B cell (primary cell): ENCODE data around the gene WBP2. TPM values are rescaled to one million over a fixed set of nuclear protein-coding genes. Genes with fewer than 3 reads are reported as not detected.

ENCODE experiments used
- ATAC-seq: fragments of 200-7000 bp; cut with Tn5 transposase; one replicate; pipeline ENCODE4 v1.10.0; 2021; ENCODE audit warnings: low read depth, mild to moderate bottlenecking, moderate number of reproducible peaks, moderate library complexity
- CTCF ChIA-PET: fragments of 350-600 bp; sonication (Branson Sonifier 250); formaldehyde crosslinking; loops from one replicate; lab custom pipeline; 2021; ENCODE audit warnings: antibody characterized with exemption, inconsistent platforms; lab: Charles Lee
- POLR2A ChIA-PET: fragments of 350-600 bp; sonication (Branson Sonifier 250); formaldehyde crosslinking; loops from one replicate; lab custom pipeline; 2021; ENCODE audit warnings: antibody characterized with exemption; lab: Charles Lee
- DNase-seq: peaks from one replicate; pipeline ENCODE4 v3.0.0; 2013
- H2AFZ ChIP-seq: 2 replicates; pipeline ENCODE4 v1.6.1; 2012; ENCODE audit warnings: mild to moderate bottlenecking, low read depth, low read length; ENCODE audit not compliant: insufficient read depth, poor library complexity, severe bottlenecking
- H3K27ac ChIP-seq, 2 donors: 1 replicate in 1 of 2; 2 replicates in 1 of 2; pipeline ENCODE4 v1.5.1; 2012 to 2013; ENCODE audit warnings: low read length in 2 of 2, mild to moderate bottlenecking in 2 of 2, moderate library complexity in 1 of 2
- H3K27me3 ChIP-seq, 4 experiments: fragments of 200-600 bp in 1 of 4; sonication (generic) in 1 of 4; replicated peaks in 1 of 4; 1 replicate in 2 of 4; 2 replicates in 2 of 4; pipeline versions ENCODE4 v1.6.1 to v1.7.0; 2013 to 2016; ENCODE audit warnings: low read length in 3 of 4, mild to moderate bottlenecking in 2 of 4, mixed read lengths in 1 of 4, moderate library complexity in 1 of 4; ENCODE audit not compliant: insufficient read depth in 4 of 4, control insufficient read depth in 3 of 4; ENCODE audit errors: control extremely low read depth in 1 of 4
- H3K36me3 ChIP-seq, 2 experiments: replicated peaks in 1 of 2; 1 replicate in 1 of 2; 2 replicates in 1 of 2; pipeline versions ENCODE4 v1.6.1 to v1.7.1; 2013; ENCODE audit warnings: low read length in 1 of 2; ENCODE audit not compliant: insufficient read depth in 2 of 2, control insufficient read depth in 1 of 2; ENCODE audit errors: control extremely low read depth in 1 of 2, extremely low read depth in 1 of 2
- H3K4me1 ChIP-seq, 2 donors: fragments of 200-600 bp in 1 of 2; sonication (generic) in 1 of 2; 1 replicate in 1 of 2; 2 replicates in 1 of 2; pipeline versions ENCODE4 v1.5.1 to v1.6.1; 2013 to 2017; ENCODE audit warnings: low read length in 2 of 2; ENCODE audit not compliant: control insufficient read depth in 2 of 2, insufficient read depth in 2 of 2
- H3K4me2 ChIP-seq: replicated peaks from 2 replicates; pipeline ENCODE3; 2012; ENCODE audit warnings: mild to moderate bottlenecking, low read depth, low read length; ENCODE audit not compliant: poor library complexity, severe bottlenecking
- H3K4me3 ChIP-seq, 5 experiments: fragments of 200-600 bp in 1 of 5; sonication (generic) in 1 of 5; 1 replicate in 3 of 5; 2 replicates in 2 of 5; pipeline versions ENCODE4 v1.5.1 to v1.7.0; 2011 to 2016; ENCODE audit warnings: low read length in 4 of 5, mild to moderate bottlenecking in 4 of 5, low read depth in 2 of 5, control low read depth in 1 of 5, moderate library complexity in 1 of 5; ENCODE audit not compliant: insufficient read depth in 1 of 5; ENCODE audit errors: control extremely low read depth in 1 of 5, extremely low read depth in 1 of 5
- H3K79me2 ChIP-seq: fragments of 200-600 bp; sonication (generic); one replicate; pipeline ENCODE4 v1.6.0; 2016; ENCODE audit warnings: low read length; ENCODE audit not compliant: control insufficient read depth, insufficient read depth
- H3K9ac ChIP-seq: fragments of 200-600 bp; sonication (generic); 2 replicates; pipeline ENCODE4 v1.6.1; 2017; ENCODE audit warnings: mild to moderate bottlenecking, low read length, moderate library complexity
- H3K9me3 ChIP-seq, 3 donors: one replicate each; pipeline versions ENCODE4 v1.6.1 to v1.7.1; 2013; ENCODE audit warnings: low read length in 2 of 3; ENCODE audit not compliant: control insufficient read depth in 2 of 3, insufficient read depth in 1 of 3; ENCODE audit errors: control extremely low read depth in 1 of 3
- H4K20me1 ChIP-seq: 2 replicates; pipeline ENCODE4 v1.6.0; 2012; ENCODE audit warnings: mild to moderate bottlenecking, low read length; ENCODE audit not compliant: insufficient read depth, control insufficient read depth, poor library complexity, severe bottlenecking
- H3K27ac Mint-ChIP-seq: one replicate; pipeline ENCODE4 v1.8.0; 2021; ENCODE audit warnings: mixed read lengths
- H3K27me3 Mint-ChIP-seq: one replicate; pipeline ENCODE4 v1.8.0; 2021; ENCODE audit warnings: mixed read lengths
- H3K4me1 Mint-ChIP-seq: one replicate; pipeline ENCODE4 v1.8.0; 2021; ENCODE audit warnings: mixed read lengths
- H3K4me3 Mint-ChIP-seq: one replicate; pipeline ENCODE4 v1.8.0; 2021; ENCODE audit warnings: mixed read lengths
- H3K9me3 Mint-ChIP-seq: one replicate; pipeline ENCODE4 v1.8.0; 2022; ENCODE audit warnings: mixed read lengths; ENCODE audit not compliant: insufficient read depth
- EZH2 ChIP-seq: IDR thresholded peaks from 2 replicates; pipeline ENCODE4 v1.6.1; 2012; ENCODE audit warnings: borderline replicate concordance, low read depth, mild to moderate bottlenecking, moderate library complexity, low read length; ENCODE audit not compliant: insufficient read depth, poor library complexity, severe bottlenecking
- WGBS: methylation state at CpG from one replicate; pipeline ENCODE4 v1.1.5; 2013; ENCODE audit warnings: missing lambda C conversion rate; ENCODE audit not compliant: insufficient coverage; 5-methylcytosine and 5-hydroxymethylcytosine counted together
- intact Hi-C: fragments of 100-400 bp; cut with micrococcal nuclease; formaldehyde crosslinking; loops from one replicate; pipeline ENCODE4 v1.10.0; 2022
- polyA plus RNA-seq: library from polyadenylated mRNA; depleted of rRNA; stranded (reverse); fragments of >200 nt; gene quantifications from 2 replicates; pipeline ENCODE4 v1.2.3, GENCODE V29; 2012
- total RNA-seq, 2 donors: library from RNA; stranded (reverse); fragments of 120-200 nt in 1 of 2; gene quantifications; 1 replicate in 1 of 2; 2 replicates in 1 of 2; pipeline versions ENCODE4 v1.2.3 to v1.2.4, GENCODE V29; 2013 to 2022
- TF ChIP-seq, protein P1 (sequence below): fragments of 200-600 bp; IDR thresholded peaks from one replicate; pipeline ENCODE4 v1.8.0; 2022; ENCODE audit warnings: antibody characterized with exemption, mild to moderate bottlenecking

WBP2 gene
- total and polyA plus RNA-seq, 2 donors (not counting 1 experiment from before 2014, with no cell fraction given): 88.6 to 140 TPM

DNA sequence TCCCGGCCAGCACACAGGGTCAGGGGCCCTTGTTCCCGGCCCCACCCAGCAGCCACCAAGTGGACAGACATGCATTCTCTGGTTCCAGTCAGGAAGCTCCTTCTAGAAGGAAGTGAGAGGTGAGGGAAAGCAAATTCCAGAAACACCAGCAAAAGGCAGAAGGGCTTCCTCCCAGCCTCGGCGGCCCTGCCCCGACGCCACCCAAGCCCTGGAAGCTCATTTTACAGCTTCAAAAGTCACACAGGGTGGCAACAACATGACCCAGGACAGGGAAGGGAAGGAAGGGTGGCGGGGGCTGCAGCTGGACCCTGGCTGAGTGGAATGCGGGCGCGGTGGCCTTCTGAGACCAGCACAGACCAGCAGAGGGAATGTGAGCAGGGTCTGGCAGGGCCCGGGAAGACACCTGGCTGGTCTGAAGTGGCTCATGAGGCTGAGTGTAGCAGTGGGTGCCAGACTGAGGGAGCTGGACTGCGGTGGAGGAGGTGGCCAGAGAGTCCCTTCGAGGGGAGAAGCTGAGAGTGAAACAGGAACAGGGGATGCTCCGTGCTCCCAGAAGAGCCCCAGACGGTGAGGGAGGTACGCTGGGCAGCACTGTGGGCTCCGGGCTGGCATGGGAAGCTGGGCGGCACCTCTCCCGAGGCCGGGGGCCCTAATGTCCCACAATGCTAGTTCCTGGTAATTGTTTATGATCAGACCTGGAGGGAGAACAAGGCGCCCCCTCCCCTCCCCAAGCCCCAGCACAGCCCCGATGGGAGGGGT, 9.0 kb downstream of the WBP2 start:
- DNase-seq (no peak), ATAC-seq (no peak)
- TF ChIP-seq, protein P1, sequence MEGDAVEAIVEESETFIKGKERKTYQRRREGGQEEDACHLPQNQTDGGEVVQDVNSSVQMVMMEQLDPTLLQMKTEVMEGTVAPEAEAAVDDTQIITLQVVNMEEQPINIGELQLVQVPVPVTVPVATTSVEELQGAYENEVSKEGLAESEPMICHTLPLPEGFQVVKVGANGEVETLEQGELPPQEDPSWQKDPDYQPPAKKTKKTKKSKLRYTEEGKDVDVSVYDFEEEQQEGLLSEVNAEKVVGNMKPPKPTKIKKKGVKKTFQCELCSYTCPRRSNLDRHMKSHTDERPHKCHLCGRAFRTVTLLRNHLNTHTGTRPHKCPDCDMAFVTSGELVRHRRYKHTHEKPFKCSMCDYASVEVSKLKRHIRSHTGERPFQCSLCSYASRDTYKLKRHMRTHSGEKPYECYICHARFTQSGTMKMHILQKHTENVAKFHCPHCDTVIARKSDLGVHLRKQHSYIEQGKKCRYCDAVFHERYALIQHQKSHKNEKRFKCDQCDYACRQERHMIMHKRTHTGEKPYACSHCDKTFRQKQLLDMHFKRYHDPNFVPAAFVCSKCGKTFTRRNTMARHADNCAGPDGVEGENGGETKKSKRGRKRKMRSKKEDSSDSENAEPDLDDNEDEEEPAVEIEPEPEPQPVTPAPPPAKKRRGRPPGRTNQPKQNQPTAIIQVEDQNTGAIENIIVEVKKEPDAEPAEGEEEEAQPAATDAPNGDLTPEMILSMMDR: no peak
- no peak for TF ChIP-seq EZH2
- peak overlapping the region in 1 of 2 donors; percentile 92 for H3K27ac ChIP-seq
- H3K79me2 ChIP-seq: peaks cover 53% of the 10 kb centered on the region
- peaks cover 17 to 43% of the 10 kb centered on the region in 2 donors for H3K4me1 ChIP-seq
- H3K9ac ChIP-seq: no peak overlapping the region
- H4K20me1 ChIP-seq: peaks cover 18% of the 10 kb centered on the region
- H3K4me3 ChIP-seq: no peak overlapping the region
- intact Hi-C loops: loop anchor here (1.0 to 10.0 kb wide), 4 partner anchors 9 to 159 kb away; partner anchors contain the start of genes CDK3, TRIM65, UNK and WBP2
- ChIA-PET CTCF (interaction anchor here (0.6 to 7.2 kb wide), 17 partner anchors 9 to 98 kb away, joined by 3 to 53 read pairs (median 7); partner anchors contain the start of genes GALK1, TRIM65 and WBP2), POLR2A (interaction anchor here (0.6 to 4.5 kb wide), 6 partner anchors 9 to 61 kb away, joined by 3 to 82 read pairs (median 6); partner anchors contain the start of genes TRIM65, UNK and WBP2)
- 94% methylated on average over 16 of the region's 22 CpGs for whole genome bisulfite sequencing
- H3K36me3 ChIP-seq: peaks cover 4 to 58% of the 10 kb centered on the region in 2 experiments
- Mint-ChIP-seq H3K27me3 (no peaks in the 10 kb centered on the region), H3K9me3 (no peaks in the 10 kb centered on the region), H3K4me3 (peak overlapping the region; percentile 60), H3K27ac (peak overlapping the region; percentile 56), H3K4me1 (peaks cover 26% of the 10 kb centered on the region)
- H2AFZ ChIP-seq: no peak overlapping the region
- H3K9me3 ChIP-seq: no peaks in the 10 kb centered on the region
- H3K27me3 ChIP-seq: no peaks in the 10 kb centered on the region
- no peak overlapping the region for H3K4me2 ChIP-seq
